SU-DHL-6 (cell line): ENCODE results near the gene CREB5.

Experiments
- EZH2phosphoT487 ChIP-seq: fragments of 200-600 bp; sonication (generic), shearing (Covaris generic); conservative IDR thresholded peaks from 2 replicates; pipeline ENCODE4 v1.6.1; 2018; ENCODE audit warnings: mild to moderate bottlenecking, antibody characterized with exemption, low read length, moderate library complexity, mixed read lengths
- TF ChIP-seq, protein P1 (sequence below): fragments of 200-600 bp; sonication (generic); IDR thresholded peaks from one replicate; pipeline ENCODE4 v1.5.1; 2017; ENCODE audit warnings: antibody characterized with exemption, mild to moderate bottlenecking, low read length, moderate library complexity; ENCODE audit not compliant: insufficient read depth, poor library complexity, severe bottlenecking

GRCh38 chr7:28613262-28613661 lies 200.9 kb downstream of the CREB5 start:
- TF ChIP-seq, protein P1, sequence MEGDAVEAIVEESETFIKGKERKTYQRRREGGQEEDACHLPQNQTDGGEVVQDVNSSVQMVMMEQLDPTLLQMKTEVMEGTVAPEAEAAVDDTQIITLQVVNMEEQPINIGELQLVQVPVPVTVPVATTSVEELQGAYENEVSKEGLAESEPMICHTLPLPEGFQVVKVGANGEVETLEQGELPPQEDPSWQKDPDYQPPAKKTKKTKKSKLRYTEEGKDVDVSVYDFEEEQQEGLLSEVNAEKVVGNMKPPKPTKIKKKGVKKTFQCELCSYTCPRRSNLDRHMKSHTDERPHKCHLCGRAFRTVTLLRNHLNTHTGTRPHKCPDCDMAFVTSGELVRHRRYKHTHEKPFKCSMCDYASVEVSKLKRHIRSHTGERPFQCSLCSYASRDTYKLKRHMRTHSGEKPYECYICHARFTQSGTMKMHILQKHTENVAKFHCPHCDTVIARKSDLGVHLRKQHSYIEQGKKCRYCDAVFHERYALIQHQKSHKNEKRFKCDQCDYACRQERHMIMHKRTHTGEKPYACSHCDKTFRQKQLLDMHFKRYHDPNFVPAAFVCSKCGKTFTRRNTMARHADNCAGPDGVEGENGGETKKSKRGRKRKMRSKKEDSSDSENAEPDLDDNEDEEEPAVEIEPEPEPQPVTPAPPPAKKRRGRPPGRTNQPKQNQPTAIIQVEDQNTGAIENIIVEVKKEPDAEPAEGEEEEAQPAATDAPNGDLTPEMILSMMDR, result no peak
- TF ChIP-seq EZH2phosphoT487, result no peak
